ENCODE measurements around the gene ANKRD53. TPM values are rescaled to one million over a fixed set of nuclear protein-coding genes. Genes with fewer than 3 reads are reported as not detected.

Gene ANKRD53
- total and polyA plus RNA-seq, 9 of the 15 experiments (the other 6 are each of a cell fraction or from before 2014, with no cell fraction given), result 0.18 TPM; not detected in 8

DNA sequence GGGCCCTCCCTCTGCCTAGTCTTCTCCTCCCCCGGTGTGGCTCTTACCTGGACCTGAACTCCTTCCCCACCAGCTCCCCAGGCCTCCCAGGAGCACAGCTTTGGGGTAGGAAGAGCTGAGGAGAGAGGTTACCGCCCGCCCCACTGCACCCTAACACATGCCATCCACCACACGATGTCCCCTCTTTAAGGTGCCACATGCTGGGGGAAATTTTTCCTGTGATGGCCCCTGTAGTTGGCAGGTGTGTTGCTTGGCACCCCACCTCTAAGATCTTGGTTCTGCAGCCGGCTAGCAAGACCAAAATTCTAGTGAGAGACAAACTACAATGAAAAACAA lies 23.1 kb downstream of the ANKRD53 start (continued):
- TF ChIP-seq CHD7 (IDR thresholded peaks at IDR 0.05; ENCODE audit: low read depth, low read length), result no peak
- no peak for TF ChIP-seq ARID3A (IDR thresholded peaks at IDR 0.05; ENCODE audit: borderline replicate concordance, low read depth, low read length)
- TF ChIP-seq, protein P1, sequence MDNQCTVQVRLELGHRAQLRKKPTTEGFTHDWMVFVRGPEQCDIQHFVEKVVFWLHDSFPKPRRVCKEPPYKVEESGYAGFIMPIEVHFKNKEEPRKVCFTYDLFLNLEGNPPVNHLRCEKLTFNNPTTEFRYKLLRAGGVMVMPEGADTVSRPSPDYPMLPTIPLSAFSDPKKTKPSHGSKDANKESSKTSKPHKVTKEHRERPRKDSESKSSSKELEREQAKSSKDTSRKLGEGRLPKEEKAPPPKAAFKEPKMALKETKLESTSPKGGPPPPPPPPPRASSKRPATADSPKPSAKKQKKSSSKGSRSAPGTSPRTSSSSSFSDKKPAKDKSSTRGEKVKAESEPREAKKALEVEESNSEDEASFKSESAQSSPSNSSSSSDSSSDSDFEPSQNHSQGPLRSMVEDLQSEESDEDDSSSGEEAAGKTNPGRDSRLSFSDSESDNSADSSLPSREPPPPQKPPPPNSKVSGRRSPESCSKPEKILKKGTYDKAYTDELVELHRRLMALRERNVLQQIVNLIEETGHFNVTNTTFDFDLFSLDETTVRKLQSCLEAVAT (IDR thresholded peaks at IDR 0.05), result no peak
- no peak for TF ChIP-seq ZNF146 (CRISPR knock-in tag; IDR thresholded peaks at IDR 0.05; ENCODE audit: unreplicated experiment)
- no peak for TF ChIP-seq SMAD4 (CRISPR knock-in tag; conservative IDR thresholded peaks at IDR 0.05)
- TF ChIP-seq MXI1 (IDR thresholded peaks at IDR 0.05; ENCODE audit: low read depth, low read length), result no peak

Data from K562 (cell line).